HepG2 (cell line): ENCODE data around the gene SDK2. TPM values are rescaled to one million over a fixed set of nuclear protein-coding genes. Genes with fewer than 3 reads are reported as not detected.
"Not testable (repeated sequence)": the region's sequence is repeated elsewhere in the genome, so short reads cannot be mapped to it uniquely, and the experiment has no call there.

Source experiments
- ATAC-seq: fragments of 200-7000 bp; cut with Tn5 transposase; 3 replicates; pipeline ENCODE4 v1.9.1; 2020; ENCODE audit warnings: mild to moderate bottlenecking, moderate library complexity
- BruUV-seq: library from RNA; stranded (reverse); fragments of 400-500 nt; replicated peaks from 2 replicates; lab custom pipeline; 2021; lab: Mats Ljungman, UMichigan
- CTCF ChIA-PET: fragments of 300-600 bp; formaldehyde crosslinking; extraction: SDS; loops from one replicate; lab custom pipeline; 2021; ENCODE audit warnings: low total read pairs, inconsistent platforms, low intra/inter-chr PET ratio; lab: Yijun Ruan, JAX
- POLR2A ChIA-PET: fragments of 350-600 bp; sonication (Branson Sonifier 250); formaldehyde crosslinking; loops from one replicate; lab custom pipeline; 2020; ENCODE audit warnings: antibody characterized with exemption, inconsistent platforms; lab: Yijun Ruan, JAX
- DNase-seq: peaks from one replicate; pipeline ENCODE4 v3.0.0-alpha.2; 2015; ENCODE audit warnings: low spot score
- FAIRE-seq: peaks from 3 replicates; lab custom pipeline; 2011; peaks lifted over from hg19 to GRCh38; lab: Jason Lieb, UNC
- H2AFZ ChIP-seq: one replicate; pipeline ENCODE4 v1.6.1; 2011; ENCODE audit warnings: low read length, inconsistent platforms
- H3K27ac ChIP-seq: fragments of 300-600 bp; 3 replicates; pipeline ENCODE4 v1.8.0; 2011; ENCODE audit warnings: mixed run types, mild to moderate bottlenecking, mixed read lengths, low read length, inconsistent platforms; ENCODE audit not compliant: insufficient read depth; ENCODE audit errors: extremely low read length
- H3K27me3 ChIP-seq, 2 experiments: fragments of 200-600 bp in 1 of 2; 2 replicates in 1 of 2; 3 replicates in 1 of 2; pipeline versions ENCODE4 v1.6.0 to v1.8.0; 2011; ENCODE audit warnings: low read length in 2 of 2, mild to moderate bottlenecking in 2 of 2, moderate library complexity in 2 of 2, inconsistent platforms in 1 of 2; ENCODE audit not compliant: insufficient read depth in 2 of 2, control insufficient read depth in 1 of 2
- H3K36me3 ChIP-seq, 2 experiments: fragments of 200-600 bp in 1 of 2; replicated peaks in 1 of 2; 2 replicates in 1 of 2; 3 replicates in 1 of 2; pipeline versions ENCODE4 v1.5.1 to v1.8.0; 2011; ENCODE audit warnings: low read length in 2 of 2, inconsistent platforms in 1 of 2; ENCODE audit not compliant: insufficient read depth in 2 of 2, control insufficient read depth in 1 of 2
- H3K4me1 ChIP-seq: 2 replicates; pipeline ENCODE4 v1.5.1; 2012; ENCODE audit warnings: low read length, inconsistent platforms; ENCODE audit not compliant: insufficient read depth
- H3K4me2 ChIP-seq: 2 replicates; pipeline ENCODE4 v1.6.0; 2011; ENCODE audit warnings: low read depth, low read length, inconsistent platforms
- H3K4me3 ChIP-seq, 3 experiments: fragments of 200-600 bp in 1 of 3; sonication (generic), shearing (Covaris generic) in 1 of 3; replicated peaks in 1 of 3; 2 replicates each; pipeline ENCODE4 v1.5.1; 2011 to 2016; ENCODE audit warnings: low read length in 3 of 3, inconsistent platforms in 2 of 3, low read depth in 2 of 3, mild to moderate bottlenecking in 2 of 3, control low read depth in 1 of 3, mixed read lengths in 1 of 3; ENCODE audit not compliant: insufficient read depth in 1 of 3
- H3K79me2 ChIP-seq: one replicate; pipeline ENCODE4 v1.6.1; 2011; ENCODE audit warnings: low read length, inconsistent platforms; ENCODE audit not compliant: insufficient read depth
- H3K9ac ChIP-seq: 2 replicates; pipeline ENCODE4 v1.6.0; 2011; ENCODE audit warnings: mild to moderate bottlenecking, low read depth, low read length, inconsistent platforms; ENCODE audit not compliant: insufficient read depth
- H3K9me3 ChIP-seq: 2 replicates; pipeline ENCODE4 v1.5.1; 2012; ENCODE audit warnings: mild to moderate bottlenecking, low read length
- H4K20me1 ChIP-seq: 2 replicates; pipeline ENCODE4 v1.6.0; 2011; ENCODE audit warnings: inconsistent platforms, mild to moderate bottlenecking, low read length, moderate library complexity; ENCODE audit not compliant: insufficient read depth
- NBN ChIP-seq: fragments of 450-650 bp; conservative IDR thresholded peaks from 2 replicates; pipeline ENCODE4 v1.6.1; 2017
- NR2F6 ChIP-seq, 2 experiments: IDR thresholded peaks; 2 replicates each; pipeline ENCODE4 v1.6.1; 2016; ENCODE audit warnings: antibody characterized with exemption in 1 of 2, mild to moderate bottlenecking in 1 of 2
- SAFB2 ChIP-seq: sonication (generic); formaldehyde crosslinking; IDR thresholded peaks from 2 replicates; pipeline ENCODE4 v1.5.1; 2020; ENCODE audit warnings: missing genetic modification reagents, low read depth, mild to moderate bottlenecking, borderline replicate concordance
- ZNF446 ChIP-seq: sonication (generic); formaldehyde crosslinking; IDR thresholded peaks from 2 replicates; pipeline ENCODE4 v1.5.0; 2020; ENCODE audit warnings: mild to moderate bottlenecking, missing genetic modification reagents
- ZNF543 ChIP-seq: sonication (generic); formaldehyde crosslinking; IDR thresholded peaks from 2 replicates; pipeline ENCODE4 v1.4.0; 2020; ENCODE audit warnings: mild to moderate bottlenecking, missing genetic modification reagents
- ZNF788 ChIP-seq: sonication (generic); formaldehyde crosslinking; IDR thresholded peaks from 2 replicates; pipeline ENCODE4 v1.5.0; 2020; ENCODE audit warnings: mild to moderate bottlenecking, missing genetic modification reagents, borderline replicate concordance
- WGBS: methylation state at CpG from one replicate; pipeline ENCODE4 v1.1.6; 2017; ENCODE audit warnings: low lambda C conversion rate; 5-methylcytosine and 5-hydroxymethylcytosine counted together
- in situ Hi-C: cut with HindIII; loops from 2 replicates; pipeline ENCODE4 v1.10.0; 2017; ENCODE audit warnings: low pct_unique_long_range_greater_than_20kb; ENCODE audit not compliant: extremely low pct_ligation_motif_present
- intact Hi-C: fragments of 100-400 bp; cut with micrococcal nuclease; formaldehyde crosslinking; loops from one replicate; pipeline ENCODE4 v1.10.0; 2022; ENCODE audit not compliant: unreplicated experiment
- polyA plus RNA-seq, 8 experiments: library from polyadenylated mRNA; depleted of rRNA in 3 of 8; stranded (reverse) in 7 of 8; unstranded in 1 of 8; fragments of >200 nt; fragmentation: Illumina TruSeq in 4 of 8; extraction: Trizol in 4 of 8; gene quantifications; 2 replicates each; pipeline versions ENCODE4 v1.2.1 to v1.2.3, GENCODE V29; 2011 to 2016; ENCODE audit warnings: low read depth in 4 of 8, missing spikeins in 1 of 8, mixed read lengths in 1 of 8; ENCODE audit not compliant: insufficient read depth in 1 of 8
- total RNA-seq, 5 experiments: library from RNA; depleted of rRNA; stranded (reverse); fragments of >200 nt; fragmentation: Illumina TruSeq; extraction: Trizol; gene quantifications; 2 replicates each; pipeline ENCODE4 v1.2.3, GENCODE V29; 2016; ENCODE audit warnings: low read depth in 1 of 5
- TF ChIP-seq, protein P1 (sequence below): IDR thresholded peaks from 2 replicates; pipeline ENCODE4 v1.6.1; 2012; ENCODE audit warnings: inconsistent platforms
- TF ChIP-seq, protein P2 (sequence below): IDR thresholded peaks from 2 replicates; pipeline ENCODE4 v1.6.1; 2012; ENCODE audit warnings: low read depth, low read length, improper control_type of control experiment
- TF ChIP-seq, protein P3 (sequence below): sonication (generic); formaldehyde crosslinking; IDR thresholded peaks from 2 replicates; pipeline ENCODE4 v1.5.1; 2020; ENCODE audit warnings: missing genetic modification reagents, mild to moderate bottlenecking, borderline replicate concordance
- TF ChIP-seq, protein P4 (sequence below): sonication (generic); formaldehyde crosslinking; IDR thresholded peaks from 2 replicates; pipeline ENCODE4 v1.9.0; 2022; ENCODE audit warnings: missing genetic modification reagents, mild to moderate bottlenecking, borderline replicate concordance

SDK2 gene
- total and polyA plus RNA-seq, 2 of the 13 experiments (the other 11 are each of a cell fraction or from before 2014, with no cell fraction given): not detected

DNA sequence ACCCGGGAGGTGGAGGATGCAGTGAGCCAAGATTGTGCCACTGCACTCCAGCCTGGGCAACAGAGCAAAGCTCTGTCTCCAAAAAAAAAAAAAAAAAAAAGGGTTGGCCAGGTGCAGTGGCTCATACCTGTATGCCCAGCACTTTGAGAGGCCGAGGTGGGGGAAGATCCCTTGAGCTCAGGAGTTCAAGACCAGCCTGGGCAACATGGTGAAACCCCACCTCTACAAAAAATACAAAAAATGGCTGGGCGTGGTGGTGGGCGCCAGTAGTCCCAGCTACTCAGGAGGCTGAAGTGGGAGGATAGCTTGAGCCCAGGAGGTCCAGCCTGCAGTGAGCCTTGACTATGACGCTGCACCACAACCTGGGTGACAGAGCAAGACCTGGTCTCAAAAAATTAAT, 335.3 kb downstream of the SDK2 start:
- Histone ChIP-seq H3K36me3 (peaks cover 5 to 10% of the 10 kb centered on the region in 2 experiments; a peak in 3 of 5 replicates), H3K27ac (peak overlapping the region; percentile 87), H3K9ac (peak overlapping the region; percentile 86; the same call in 1 of the 2 replicates), H4K20me1 (peaks cover 43% of the 10 kb centered on the region), H3K4me3 (peak overlapping the region; percentile 80 to 99 (median 99); a peak in 4 of 6 replicates), H3K79me2 (peaks cover 64% of the 10 kb centered on the region), H3K4me2 (peak overlapping the region; percentile 97), H3K4me1 (peaks cover 77% of the 10 kb centered on the region)
- CTCF ChIA-PET, in situ Hi-C loops, DNase-seq, H3K9me3 ChIP-seq, ATAC-seq, FAIRE-seq, H3K27me3 ChIP-seq, H2AFZ ChIP-seq, BruUV-seq: not testable (repeated sequence)
- POLR2A ChIA-PET: interaction anchor here (1.1 to 8.2 kb wide), 13 partner anchors 12 to 728 kb away, joined by 3 to 204 read pairs (median 10); partner anchors contain the start of gene CPSF4L
- WGBS: 59% methylated on average over 5 of the region's 5 CpGs
- TF ChIP-seq ZNF446 (CRISPR knock-in tag): 0 out of 2 replicates have a peak, but pooled peaks have one; percentile 55
- TF ChIP-seq, protein P1, sequence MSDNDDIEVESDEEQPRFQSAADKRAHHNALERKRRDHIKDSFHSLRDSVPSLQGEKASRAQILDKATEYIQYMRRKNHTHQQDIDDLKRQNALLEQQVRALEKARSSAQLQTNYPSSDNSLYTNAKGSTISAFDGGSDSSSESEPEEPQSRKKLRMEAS: 0 out of 2 replicates have a peak, but pooled peaks have one; percentile 6
- intact Hi-C loops: loop anchor here (1.0 kb wide), 2 partner anchors 21 to 47 kb away; no protein-coding TSS in a partner anchor

DNA sequence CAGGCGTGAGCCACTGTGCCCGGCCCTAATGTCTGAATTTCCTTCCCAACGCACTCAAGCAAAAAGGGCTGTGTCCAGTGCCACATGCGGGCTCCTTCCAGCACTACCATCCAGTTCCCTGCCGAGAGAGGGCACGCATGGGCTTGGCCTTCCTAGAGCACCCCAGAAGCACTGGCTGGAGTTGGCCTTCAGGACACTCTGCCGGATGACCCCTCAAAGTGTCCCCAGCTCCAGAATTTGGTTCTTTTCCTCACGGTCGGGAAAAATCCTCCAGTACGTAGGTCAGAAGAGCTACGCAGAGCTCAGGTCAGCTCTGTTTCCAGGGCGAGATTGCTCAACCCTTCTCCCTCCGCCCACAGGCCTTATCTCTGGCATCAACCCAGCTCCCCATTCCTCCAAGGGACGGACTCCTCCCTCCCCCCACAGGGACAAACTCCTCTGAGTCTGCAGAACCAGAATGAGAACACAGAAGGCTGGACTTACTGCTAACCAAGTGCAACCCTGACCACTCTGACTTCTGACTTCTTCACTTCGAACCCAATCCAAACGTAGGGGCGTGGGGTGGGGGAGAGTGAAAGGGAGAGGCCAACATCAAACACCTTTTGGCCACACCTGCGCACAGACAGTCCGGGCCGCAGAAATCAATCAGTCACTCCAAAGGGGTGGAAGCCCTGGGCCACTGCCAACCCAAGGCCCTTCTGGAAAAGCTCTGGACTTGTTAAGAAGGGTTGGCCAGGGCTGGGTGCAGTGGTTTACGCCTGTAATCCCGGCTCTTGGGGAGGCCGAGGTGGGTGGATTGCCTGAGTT, 336.0 kb downstream of the SDK2 start:
- WGBS: 17% methylated on average over 23 of the region's 23 CpGs
- in situ Hi-C loops (no loop called here), intact Hi-C loops (loop anchor here (1.0 kb wide), 2 partner anchors 20 to 46 kb away; no protein-coding TSS in a partner anchor)
- Histone ChIP-seq H3K27me3 (no peaks in the 10 kb centered on the region; a peak in 2 of 5 replicates), H3K79me2 (peaks cover 70% of the 10 kb centered on the region), H4K20me1 (peaks cover 43% of the 10 kb centered on the region), H3K9ac (peak overlapping the region; percentile 70), H3K27ac (peak overlapping the region; percentile 70), H3K9me3 (no peaks in the 10 kb centered on the region), H3K36me3 (peaks cover 5 to 10% of the 10 kb centered on the region in 2 experiments; a peak in 3 of 5 replicates), H2AFZ (no peak overlapping the region), H3K4me3 (peak overlapping the region; percentile 17 to 99 (median 56)), H3K4me1 (peaks cover 73% of the 10 kb centered on the region), H3K4me2 (peak overlapping the region; percentile 97)
- TSS peak; percentile 11 for BruUV-seq
- CTCF ChIA-PET: no interaction called here
- peak; percentile 91 for DNase-seq
- POLR2A ChIA-PET: interaction anchor here (0.6 to 8.2 kb wide), 16 partner anchors 12 to 728 kb away, joined by 3 to 204 read pairs (median 7); partner anchors contain the start of gene CPSF4L
- FAIRE-seq: peak; percentile 85
- ATAC-seq: peak; percentile 24
- TF ChIP-seq, protein P2, sequence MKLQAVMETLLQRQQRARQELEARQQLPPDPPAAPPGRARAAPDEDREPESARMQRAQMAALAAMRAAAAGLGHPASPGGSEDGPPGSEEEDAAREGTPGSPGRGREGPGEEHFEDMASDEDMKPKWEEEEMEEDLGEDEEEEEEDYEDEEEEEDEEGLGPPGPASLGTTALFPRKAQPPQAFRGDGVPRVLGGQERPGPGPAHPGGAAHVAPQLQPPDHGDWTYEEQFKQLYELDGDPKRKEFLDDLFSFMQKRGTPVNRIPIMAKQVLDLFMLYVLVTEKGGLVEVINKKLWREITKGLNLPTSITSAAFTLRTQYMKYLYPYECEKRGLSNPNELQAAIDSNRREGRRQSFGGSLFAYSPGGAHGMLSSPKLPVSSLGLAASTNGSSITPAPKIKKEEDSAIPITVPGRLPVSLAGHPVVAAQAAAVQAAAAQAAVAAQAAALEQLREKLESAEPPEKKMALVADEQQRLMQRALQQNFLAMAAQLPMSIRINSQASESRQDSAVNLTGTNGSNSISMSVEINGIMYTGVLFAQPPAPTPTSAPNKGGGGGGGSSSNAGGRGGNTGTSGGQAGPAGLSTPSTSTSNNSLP: no peak; the same call in 1 of the 2 replicates
- TF ChIP-seq SAFB2 (0 out of 2 replicates have a peak, but pooled peaks have one; percentile 71), NR2F6 (IDR thresholded peaks at IDR 0.05) (peak; percentile 79), NR2F6 (CRISPR knock-in tag; IDR thresholded peaks at IDR 0.05) (peak; percentile 82), ZNF788 (CRISPR knock-in tag) (peak; percentile 91; the same call in 1 of the 2 replicates), ZNF543 (peak; percentile 95), NBN (no peak)
- TF ChIP-seq, protein P3, sequence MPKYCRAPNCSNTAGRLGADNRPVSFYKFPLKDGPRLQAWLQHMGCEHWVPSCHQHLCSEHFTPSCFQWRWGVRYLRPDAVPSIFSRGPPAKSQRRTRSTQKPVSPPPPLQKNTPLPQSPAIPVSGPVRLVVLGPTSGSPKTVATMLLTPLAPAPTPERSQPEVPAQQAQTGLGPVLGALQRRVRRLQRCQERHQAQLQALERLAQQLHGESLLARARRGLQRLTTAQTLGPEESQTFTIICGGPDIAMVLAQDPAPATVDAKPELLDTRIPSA: no peak
- TF ChIP-seq, protein P4, sequence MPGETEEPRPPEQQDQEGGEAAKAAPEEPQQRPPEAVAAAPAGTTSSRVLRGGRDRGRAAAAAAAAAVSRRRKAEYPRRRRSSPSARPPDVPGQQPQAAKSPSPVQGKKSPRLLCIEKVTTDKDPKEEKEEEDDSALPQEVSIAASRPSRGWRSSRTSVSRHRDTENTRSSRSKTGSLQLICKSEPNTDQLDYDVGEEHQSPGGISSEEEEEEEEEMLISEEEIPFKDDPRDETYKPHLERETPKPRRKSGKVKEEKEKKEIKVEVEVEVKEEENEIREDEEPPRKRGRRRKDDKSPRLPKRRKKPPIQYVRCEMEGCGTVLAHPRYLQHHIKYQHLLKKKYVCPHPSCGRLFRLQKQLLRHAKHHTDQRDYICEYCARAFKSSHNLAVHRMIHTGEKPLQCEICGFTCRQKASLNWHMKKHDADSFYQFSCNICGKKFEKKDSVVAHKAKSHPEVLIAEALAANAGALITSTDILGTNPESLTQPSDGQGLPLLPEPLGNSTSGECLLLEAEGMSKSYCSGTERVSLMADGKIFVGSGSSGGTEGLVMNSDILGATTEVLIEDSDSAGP (CRISPR knock-in tag): peak; percentile 72; the same call in 1 of the 2 replicates
